OCI-LY3 (cell line): ENCODE results near the gene PTCHD4.

Experiments
- H2AFZ ChIP-seq: fragments of 200-600, 300-600 bp; shearing (Covaris generic); 2 replicates; pipeline ENCODE4 v1.6.0; 2014; ENCODE audit warnings: antibody characterized with exemption, low read depth, low read length
- H3K27ac ChIP-seq: fragments of 200-600, 300-600 bp; sonication (generic); 2 replicates; pipeline ENCODE4 v1.5.1; 2014; ENCODE audit warnings: mild to moderate bottlenecking, low read length, moderate library complexity, mixed read lengths
- H3K27me3 ChIP-seq: fragments of 200-600, 300-600 bp; sonication (generic); 2 replicates; pipeline ENCODE4 v1.6.1; 2014; ENCODE audit warnings: low read depth, low read length, mixed read lengths
- H3K36me3 ChIP-seq: fragments of 200-600, 300-600 bp; sonication (generic); replicated peaks from 2 replicates; pipeline ENCODE3; 2014; ENCODE audit warnings: low read depth, low read length, mixed read lengths
- H3K4me1 ChIP-seq: fragments of 300-600, 200-600 bp; sonication (generic); 2 replicates; pipeline ENCODE4 v1.6.1; 2014; ENCODE audit warnings: low read length, mixed read lengths
- H3K4me2 ChIP-seq: fragments of 200-600, 300-600 bp; sonication (generic); 2 replicates; pipeline ENCODE4 v1.6.1; 2014; ENCODE audit warnings: low read length, mixed read lengths
- H3K4me3 ChIP-seq: fragments of 300-600, 200-600 bp; sonication (generic); 2 replicates; pipeline ENCODE4 v1.5.1; 2014; ENCODE audit warnings: antibody characterized with exemption, mild to moderate bottlenecking, low read length, moderate library complexity
- H3K79me2 ChIP-seq: fragments of 300-600, 200-600 bp; shearing (Covaris generic); 2 replicates; pipeline ENCODE4 v1.6.1; 2014; ENCODE audit warnings: mild to moderate bottlenecking, low read length, mixed read lengths
- H3K9ac ChIP-seq: fragments of 300-600, 200-600 bp; shearing (Covaris generic); 2 replicates; pipeline ENCODE4 v1.6.0; 2014; ENCODE audit warnings: mild to moderate bottlenecking, low read length, moderate library complexity
- H3K9me3 ChIP-seq: fragments of 200-600, 300-600 bp; shearing (Covaris generic); 2 replicates; pipeline ENCODE4 v1.6.1; 2014; ENCODE audit warnings: low read length, mixed read lengths; ENCODE audit not compliant: insufficient read depth
- H4K20me1 ChIP-seq: fragments of 200-600, 300-600 bp; sonication (generic); 2 replicates; pipeline ENCODE4 v1.6.1; 2016; ENCODE audit warnings: low read length, mixed read lengths; ENCODE audit not compliant: insufficient read depth
- EZH2phosphoT487 ChIP-seq: fragments of 200-600 bp; shearing (Covaris generic); IDR thresholded peaks from 2 replicates; pipeline ENCODE4 v1.6.1; 2018; ENCODE audit warnings: antibody characterized with exemption, mixed run types, low read depth
- TF ChIP-seq, protein P1 (sequence below): fragments of 200-600, 300-600 bp; sonication (generic); IDR thresholded peaks from 2 replicates; pipeline ENCODE4 v1.5.1; 2014; ENCODE audit warnings: antibody characterized with exemption, low read length, low read depth

Gene PTCHD4

DNA sequence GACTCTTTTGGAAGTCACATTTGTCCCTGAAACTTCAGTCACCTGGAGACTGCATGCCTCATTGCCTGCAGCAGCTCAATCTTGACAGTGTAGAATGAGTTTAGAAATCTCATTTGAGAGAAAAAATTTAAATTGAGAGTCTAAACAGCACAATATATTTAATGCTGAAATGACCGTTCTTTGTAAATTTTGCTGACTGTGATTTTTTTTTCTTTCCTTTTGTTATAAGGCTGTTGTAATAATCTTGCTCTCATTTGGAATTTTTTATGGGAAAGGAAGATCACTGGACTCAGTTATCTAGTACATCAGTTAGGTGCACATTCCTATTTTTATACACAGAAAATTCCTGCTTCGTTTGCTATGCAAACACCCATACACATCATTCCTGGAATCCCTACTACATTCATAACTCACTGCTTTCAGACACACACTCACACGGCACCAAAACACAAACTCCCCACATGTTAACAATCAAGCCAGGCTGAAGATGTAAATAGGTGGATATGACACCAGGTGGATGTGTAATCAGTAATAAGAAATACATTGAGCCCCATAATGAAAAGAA lies 43.8 kb downstream of the PTCHD4 start:
- Histone ChIP-seq H3K79me2 (no peaks in the 10 kb centered on the region), H3K4me1 (no peaks in the 10 kb centered on the region), H3K4me2 (no peak overlapping the region), H4K20me1 (no peaks in the 10 kb centered on the region), H3K4me3 (no peak overlapping the region), H3K9ac (no peak overlapping the region), H3K36me3 (no peaks in the 10 kb centered on the region), H2AFZ (no peak overlapping the region), H3K9me3 (no peaks in the 10 kb centered on the region), H3K27me3 (no peaks in the 10 kb centered on the region), H3K27ac (no peak overlapping the region)
- TF ChIP-seq EZH2phosphoT487: no peak

DNA sequence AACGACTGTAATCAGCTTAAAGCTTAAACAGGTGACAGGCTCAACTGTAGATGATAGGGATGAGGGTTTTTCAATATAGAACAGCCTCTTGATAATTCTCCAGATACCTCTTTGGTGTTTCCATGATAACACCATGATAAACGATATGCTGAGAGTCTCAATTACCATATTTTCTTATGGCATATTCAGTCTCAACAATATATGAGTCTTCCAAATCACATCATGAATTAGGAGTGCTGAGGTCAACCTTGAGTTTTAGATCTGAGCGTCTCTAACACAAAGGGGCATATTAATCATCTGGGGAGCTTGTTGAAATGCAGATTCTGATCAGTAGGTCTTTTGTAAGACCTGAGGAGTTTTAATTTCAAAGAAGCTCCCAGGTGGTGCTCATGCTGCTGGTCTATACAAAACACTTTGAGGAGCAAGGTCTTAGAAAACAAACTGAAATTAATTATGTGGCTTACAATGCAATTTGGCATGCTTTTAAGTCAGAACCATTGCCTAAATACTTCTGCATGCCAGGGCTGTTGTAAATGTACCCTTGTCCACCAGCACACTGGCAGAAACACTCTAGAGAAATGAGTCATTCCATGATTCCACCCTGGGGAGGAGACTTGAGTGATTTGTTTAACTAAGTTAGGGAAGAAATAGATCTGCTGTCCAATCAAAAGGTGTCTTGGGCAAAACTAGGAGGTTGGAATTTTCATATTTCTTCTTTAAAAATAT lies 49.6 kb downstream of the PTCHD4 start:
- Histone ChIP-seq H3K79me2 (no peaks in the 10 kb centered on the region), H3K36me3 (no peaks in the 10 kb centered on the region), H4K20me1 (no peaks in the 10 kb centered on the region), H3K4me2 (no peak overlapping the region), H2AFZ (no peak overlapping the region), H3K4me1 (no peaks in the 10 kb centered on the region), H3K27ac (no peak overlapping the region), H3K4me3 (no peak overlapping the region), H3K9ac (no peak overlapping the region), H3K9me3 (no peaks in the 10 kb centered on the region), H3K27me3 (no peaks in the 10 kb centered on the region)
- TF ChIP-seq EZH2phosphoT487: no peak
- TF ChIP-seq, protein P1, sequence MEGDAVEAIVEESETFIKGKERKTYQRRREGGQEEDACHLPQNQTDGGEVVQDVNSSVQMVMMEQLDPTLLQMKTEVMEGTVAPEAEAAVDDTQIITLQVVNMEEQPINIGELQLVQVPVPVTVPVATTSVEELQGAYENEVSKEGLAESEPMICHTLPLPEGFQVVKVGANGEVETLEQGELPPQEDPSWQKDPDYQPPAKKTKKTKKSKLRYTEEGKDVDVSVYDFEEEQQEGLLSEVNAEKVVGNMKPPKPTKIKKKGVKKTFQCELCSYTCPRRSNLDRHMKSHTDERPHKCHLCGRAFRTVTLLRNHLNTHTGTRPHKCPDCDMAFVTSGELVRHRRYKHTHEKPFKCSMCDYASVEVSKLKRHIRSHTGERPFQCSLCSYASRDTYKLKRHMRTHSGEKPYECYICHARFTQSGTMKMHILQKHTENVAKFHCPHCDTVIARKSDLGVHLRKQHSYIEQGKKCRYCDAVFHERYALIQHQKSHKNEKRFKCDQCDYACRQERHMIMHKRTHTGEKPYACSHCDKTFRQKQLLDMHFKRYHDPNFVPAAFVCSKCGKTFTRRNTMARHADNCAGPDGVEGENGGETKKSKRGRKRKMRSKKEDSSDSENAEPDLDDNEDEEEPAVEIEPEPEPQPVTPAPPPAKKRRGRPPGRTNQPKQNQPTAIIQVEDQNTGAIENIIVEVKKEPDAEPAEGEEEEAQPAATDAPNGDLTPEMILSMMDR: no peak
